AG04450 (cell line): ENCODE data around the gene TSPO. TPM values are rescaled to one million over a fixed set of nuclear protein-coding genes. Genes with fewer than 3 reads are reported as not detected.

Experiments used
- CTCF ChIA-PET: fragments of 300-600, 350-600 bp; formaldehyde crosslinking; extraction: SDS; loops from one replicate; lab custom pipeline; 2022; ENCODE audit warnings: antibody characterized with exemption, inconsistent platforms; lab: Charles Lee
- POLR2A ChIA-PET: fragments of 350-600 bp; formaldehyde crosslinking; extraction: SDS; loops from one replicate; lab custom pipeline; 2021; ENCODE audit warnings: antibody characterized with exemption, inconsistent platforms; lab: Yijun Ruan, JAX
- DNase-seq: peaks from one replicate; pipeline ENCODE4 v3.0.0-alpha.2; 2011; ENCODE audit warnings: low read depth, low spot score
- H3K27ac ChIP-seq: one replicate; pipeline ENCODE4 v1.5.1; 2012; ENCODE audit warnings: low read depth, low read length, control low read depth
- H3K27me3 ChIP-seq: one replicate; pipeline ENCODE4 v1.6.0; 2012; ENCODE audit warnings: low read length; ENCODE audit not compliant: control insufficient read depth, insufficient read depth
- H3K4me3 ChIP-seq: 2 replicates; pipeline ENCODE4 v1.5.1; 2011; ENCODE audit warnings: mild to moderate bottlenecking, low read depth, low read length, control low read depth
- H3K9me3 ChIP-seq: 2 replicates; pipeline ENCODE4 v1.5.1; 2012; ENCODE audit warnings: low read length; ENCODE audit not compliant: control insufficient read depth, insufficient read depth
- CTCF ChIP-seq: IDR thresholded peaks from 2 replicates; pipeline ENCODE4 v1.5.1; 2011; ENCODE audit warnings: low read depth, low read length, control low read depth, inconsistent platforms
- polyA plus RNA-seq: library from polyadenylated mRNA; depleted of rRNA; stranded (reverse); fragments of >200 nt; gene quantifications from 2 replicates; pipeline ENCODE4 v1.2.3, GENCODE V29; 2011

TSPO gene
- polyA plus RNA-seq, 1 experiment = 107 TPM

- POLR2A ChIA-PET = no interaction called here
- Histone ChIP-seq H3K4me3 (no peak overlapping the region), H3K9me3 (no peaks in the 10 kb centered on the region; the same call in 1 of the 2 replicates), H3K27me3 (peaks cover 11% of the 10 kb centered on the region), H3K27ac (no peak overlapping the region)
- DNase-seq = no peak
- CTCF ChIA-PET = no interaction called here
- TF ChIP-seq CTCF = no peak
These were observed 55.3 kb downstream of the TSPO start for GRCh38 chr22:43206509-43207161.

DNA sequence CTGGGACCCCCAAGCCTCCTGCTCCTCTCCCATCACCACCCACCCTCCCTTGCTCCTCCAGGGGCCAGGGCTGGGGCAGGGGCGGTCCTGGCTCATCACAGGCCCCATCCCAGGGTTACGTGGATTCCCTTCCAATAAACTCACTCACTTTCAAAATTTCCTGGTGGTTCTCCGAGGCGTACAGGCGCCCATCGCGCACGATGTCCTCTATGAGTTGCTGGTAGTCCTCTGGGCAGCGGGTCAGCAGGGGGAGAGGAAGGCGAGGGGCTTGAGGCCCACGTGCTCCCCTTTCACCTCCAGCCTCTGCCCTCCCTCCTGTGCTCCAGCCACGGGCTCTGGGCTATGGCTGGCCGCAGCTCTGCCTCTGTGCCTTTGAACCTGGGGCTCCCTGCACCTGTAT, 56.0 kb downstream of the TSPO start:
- Histone ChIP-seq H3K4me3 (no peak overlapping the region), H3K27ac (no peak overlapping the region), H3K27me3 (peaks cover 11% of the 10 kb centered on the region), H3K9me3 (no peaks in the 10 kb centered on the region; the same call in 1 of the 2 replicates)
- ChIA-PET POLR2A (no interaction called here), CTCF (no interaction called here)
- TF ChIP-seq CTCF = no peak
- DNase-seq = no peak

DNA sequence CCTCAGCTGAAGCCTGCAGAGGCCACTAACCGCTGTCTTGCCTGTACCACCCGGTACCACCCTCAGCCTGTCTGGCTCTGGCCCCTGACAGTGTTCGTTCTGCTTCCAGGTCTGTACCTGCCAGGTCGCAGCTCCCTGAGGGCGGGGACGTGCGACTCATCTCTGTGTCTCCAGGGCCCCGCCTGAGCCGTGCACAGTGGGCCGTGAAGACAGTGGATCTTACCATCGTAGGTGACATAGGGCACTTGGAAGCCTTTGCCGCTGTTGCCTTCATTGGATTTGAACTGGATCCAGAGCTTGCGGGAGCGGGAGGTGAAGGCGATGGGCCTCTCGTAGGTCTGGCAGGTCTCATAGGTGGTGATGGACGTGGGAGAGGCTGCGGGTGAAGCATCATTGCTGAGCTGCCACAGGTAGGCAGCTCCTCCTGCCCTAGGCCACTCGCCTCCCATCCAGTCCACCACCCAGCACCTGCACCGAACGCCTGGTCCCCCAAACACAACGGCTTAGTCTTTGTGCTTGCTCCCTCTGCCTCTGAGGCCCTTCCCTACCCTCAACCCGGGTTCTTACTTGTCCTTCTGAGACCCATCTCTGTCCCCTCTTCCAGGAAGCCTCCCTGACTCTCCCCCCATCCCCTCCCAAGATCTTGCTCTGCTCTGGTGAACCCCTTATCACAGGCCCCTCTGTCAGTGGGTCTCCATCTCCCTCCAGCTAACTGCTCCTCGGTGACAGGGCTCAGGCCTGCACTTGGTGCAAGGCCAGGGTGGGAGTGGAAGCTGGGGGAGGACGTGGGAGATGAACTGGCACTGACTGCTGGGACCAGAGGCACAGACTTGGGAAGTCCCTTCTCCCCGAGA, 56.7 kb downstream of the TSPO start:
- no peak for DNase-seq
- ChIA-PET POLR2A (no interaction called here), CTCF (interaction anchor here (1.4 kb wide), 1 partner anchor 20 kb away, joined by 4 read pairs; no protein-coding TSS in a partner anchor)
- H3K9me3 ChIP-seq = no peaks in the 10 kb centered on the region
- TF ChIP-seq CTCF = no peak
- no peak overlapping the region for H3K4me3 ChIP-seq
- peaks cover 13% of the 10 kb centered on the region for H3K27me3 ChIP-seq
- H3K27ac ChIP-seq = no peak overlapping the region

- peaks cover 10% of the 10 kb centered on the region for H3K27me3 ChIP-seq
- H3K9me3 ChIP-seq = no peaks in the 10 kb centered on the region
- CTCF ChIA-PET = interaction anchor here (1.2 to 1.4 kb wide), 2 partner anchors 21 to 23 kb away, joined by 3 to 4 read pairs; no protein-coding TSS in a partner anchor
- POLR2A ChIA-PET = no interaction called here
- DNase-seq = no peak
- H3K4me3 ChIP-seq = no peak overlapping the region
- no peak overlapping the region for H3K27ac ChIP-seq
- no peak for TF ChIP-seq CTCF
These were observed 57.6 kb downstream of the TSPO start for GRCh38 chr22:43208703-43209522.
